Keratinocyte (primary cell): ENCODE data around the gene SEC14L1.

ENCODE experiments used
- CTCF ChIP-seq, 3 experiments: IDR thresholded peaks in 1 of 3; conservative IDR thresholded peaks in 1 of 3; optimal IDR thresholded peaks in 1 of 3; 2 replicates in 2 of 3; 3 replicates in 1 of 3; pipeline versions ENCODE3 to v1.5.1; 2011; ENCODE audit warnings: low read length in 3 of 3, mild to moderate bottlenecking in 3 of 3, moderate library complexity in 2 of 3, control low read depth in 1 of 3, inconsistent platforms in 1 of 3; ENCODE audit not compliant: insufficient read depth in 2 of 3; ENCODE audit errors: extremely low read depth in 1 of 3
- EZH2 ChIP-seq: IDR thresholded peaks from one replicate; pipeline ENCODE4 v1.6.1; 2012; ENCODE audit warnings: inconsistent platforms, mild to moderate bottlenecking, low read length, moderate library complexity

- no peak for TF ChIP-seq CTCF (optimal IDR thresholded peaks at IDR 0.05 in 1 of 3, IDR thresholded peaks at IDR 0.05 in 1 of 3, conservative IDR thresholded peaks at IDR 0.05 in 1 of 3; ENCODE audit: extremely low read depth in 1 of 3, insufficient read depth in 2 of 3, low read length in 3 of 3)
- TF ChIP-seq EZH2, result no peak
These were observed 90.5 kb downstream of the SEC14L1 start for GRCh38 chr17:77231076-77231871.
